ENCODE results near the gene STK38.

- no peak for TF ChIP-seq ZNF614 (CRISPR knock-in tag; IDR thresholded peaks at IDR 0.05; ENCODE audit: borderline replicate concordance)
- TF ChIP-seq NR2C2 (CRISPR knock-in tag; IDR thresholded peaks at IDR 0.05; ENCODE audit: borderline replicate concordance), result no peak
- peak; percentile 29; the same call in 1 of the 3 replicates for TF ChIP-seq MXI1 (IDR thresholded peaks at IDR 0.05; ENCODE audit: borderline replicate concordance, low read depth, low read length)
- TF ChIP-seq KLF13 (CRISPR knock-in tag; IDR thresholded peaks at IDR 0.05), result no peak
- TF ChIP-seq ZBTB43 (CRISPR knock-in tag; conservative IDR thresholded peaks at IDR 0.05), result no peak
Observed at GRCh38 chr6:36491378-36491965, 55.8 kb downstream of the STK38 start.
